Neural crest cell (in vitro differentiated cells): Measurements from ENCODE around the gene PCDHA5. TPM values are rescaled to one million over a fixed set of nuclear protein-coding genes. Genes with fewer than 3 reads are reported as not detected.

Experiments used
- DNase-seq: peaks from one replicate; pipeline ENCODE4 v3.0.0; 2021; ENCODE audit warnings: low read depth, mixed read lengths, low spot score
- H3K27ac Mint-ChIP-seq: one replicate; pipeline ENCODE4 v1.8.0; 2021; ENCODE audit warnings: mild to moderate bottlenecking, mixed read lengths; ENCODE audit not compliant: unreplicated experiment
- H3K27me3 Mint-ChIP-seq: 2 replicates; pipeline ENCODE4 v1.8.0; 2021; ENCODE audit warnings: low read depth, mild to moderate bottlenecking, mixed read lengths
- H3K36me3 Mint-ChIP-seq: 2 replicates; pipeline ENCODE4 v1.8.0; 2021; ENCODE audit warnings: low read depth, mild to moderate bottlenecking, mixed read lengths
- H3K4me1 Mint-ChIP-seq: 2 replicates; pipeline ENCODE4 v1.8.0; 2021; ENCODE audit warnings: mixed read lengths
- H3K4me3 Mint-ChIP-seq: one replicate; pipeline ENCODE4 v1.8.0; 2021; ENCODE audit warnings: mild to moderate bottlenecking, mixed read lengths
- H3K9me3 Mint-ChIP-seq: 2 replicates; pipeline ENCODE4 v1.8.0; 2021; ENCODE audit warnings: mixed read lengths
- total RNA-seq: library from RNA; stranded (reverse); gene quantifications from 2 replicates; pipeline ENCODE4 v1.2.1, GENCODE V29; 2021
- TF ChIP-seq, protein P1 (sequence below): fragments of 200-600 bp; sonication (generic); conservative IDR thresholded peaks from 2 replicates; pipeline ENCODE4 v1.5.0; 2021; ENCODE audit warnings: antibody characterized with exemption, mild to moderate bottlenecking

PCDHA5 gene
- total RNA-seq, 1 donor from 2014 or later: 1.4 TPM

DNA sequence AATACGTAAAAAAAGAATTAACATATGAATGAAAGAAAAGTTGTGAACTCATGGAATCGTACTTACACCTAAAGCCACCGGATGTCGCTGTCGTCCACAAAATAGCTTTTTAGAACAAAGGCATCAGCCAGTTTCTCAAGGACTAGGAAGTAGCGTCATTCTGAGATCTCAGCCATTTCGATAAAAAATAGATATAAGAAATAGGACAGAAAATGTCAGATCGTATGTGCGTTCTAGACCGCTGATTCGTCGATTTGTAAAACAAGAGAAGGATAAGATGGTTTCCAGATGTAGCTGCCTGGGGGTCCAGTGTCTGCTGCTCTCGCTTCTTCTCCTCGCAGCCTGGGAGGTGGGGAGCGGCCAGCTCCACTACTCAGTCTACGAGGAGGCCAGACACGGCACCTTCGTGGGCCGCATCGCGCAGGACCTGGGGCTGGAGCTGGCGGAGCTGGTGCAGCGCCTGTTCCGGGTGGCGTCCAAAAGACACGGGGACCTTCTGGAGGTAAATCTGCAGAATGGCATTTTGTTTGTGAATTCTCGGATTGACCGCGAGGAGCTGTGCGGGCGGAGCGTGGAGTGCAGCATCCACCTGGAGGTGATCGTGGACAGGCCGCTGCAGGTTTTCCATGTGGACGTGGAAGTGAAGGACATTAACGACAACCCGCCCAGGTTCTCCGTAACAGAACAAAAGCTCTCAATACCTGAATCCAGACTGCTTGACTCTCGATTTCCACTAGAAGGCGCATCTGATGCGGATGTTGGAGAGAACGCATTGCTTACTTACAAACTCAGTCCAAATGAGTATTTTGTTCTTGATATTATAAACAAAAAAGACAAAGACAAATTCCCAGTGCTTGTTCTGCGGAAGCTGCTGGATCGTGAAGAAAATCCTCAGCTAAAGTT is 34.6 kb downstream of the PCDHA5 start, which contains the start of gene PCDHA10:
Gene PCDHA10, plus strand, starts transcription at position 126 of the 903 bp plus-strand sequence. Its CDS starts 152 bp downstream, at position 278.
- H3K36me3 Mint-ChIP-seq: peaks cover 63% of the 10 kb centered on the region
- H3K27ac Mint-ChIP-seq: peak within 1 kb of the TSS; percentile 76
- DNase-seq: no peak
- H3K27me3 Mint-ChIP-seq: no peaks in the 10 kb centered on the region
- peaks cover 5% of the 10 kb centered on the region for H3K4me1 Mint-ChIP-seq
- peaks cover 11% of the 10 kb centered on the region for H3K9me3 Mint-ChIP-seq
- H3K4me3 Mint-ChIP-seq: peak within 1 kb of the TSS; percentile 82
- TF ChIP-seq, protein P1, sequence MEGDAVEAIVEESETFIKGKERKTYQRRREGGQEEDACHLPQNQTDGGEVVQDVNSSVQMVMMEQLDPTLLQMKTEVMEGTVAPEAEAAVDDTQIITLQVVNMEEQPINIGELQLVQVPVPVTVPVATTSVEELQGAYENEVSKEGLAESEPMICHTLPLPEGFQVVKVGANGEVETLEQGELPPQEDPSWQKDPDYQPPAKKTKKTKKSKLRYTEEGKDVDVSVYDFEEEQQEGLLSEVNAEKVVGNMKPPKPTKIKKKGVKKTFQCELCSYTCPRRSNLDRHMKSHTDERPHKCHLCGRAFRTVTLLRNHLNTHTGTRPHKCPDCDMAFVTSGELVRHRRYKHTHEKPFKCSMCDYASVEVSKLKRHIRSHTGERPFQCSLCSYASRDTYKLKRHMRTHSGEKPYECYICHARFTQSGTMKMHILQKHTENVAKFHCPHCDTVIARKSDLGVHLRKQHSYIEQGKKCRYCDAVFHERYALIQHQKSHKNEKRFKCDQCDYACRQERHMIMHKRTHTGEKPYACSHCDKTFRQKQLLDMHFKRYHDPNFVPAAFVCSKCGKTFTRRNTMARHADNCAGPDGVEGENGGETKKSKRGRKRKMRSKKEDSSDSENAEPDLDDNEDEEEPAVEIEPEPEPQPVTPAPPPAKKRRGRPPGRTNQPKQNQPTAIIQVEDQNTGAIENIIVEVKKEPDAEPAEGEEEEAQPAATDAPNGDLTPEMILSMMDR: peak; percentile 70

DNA sequence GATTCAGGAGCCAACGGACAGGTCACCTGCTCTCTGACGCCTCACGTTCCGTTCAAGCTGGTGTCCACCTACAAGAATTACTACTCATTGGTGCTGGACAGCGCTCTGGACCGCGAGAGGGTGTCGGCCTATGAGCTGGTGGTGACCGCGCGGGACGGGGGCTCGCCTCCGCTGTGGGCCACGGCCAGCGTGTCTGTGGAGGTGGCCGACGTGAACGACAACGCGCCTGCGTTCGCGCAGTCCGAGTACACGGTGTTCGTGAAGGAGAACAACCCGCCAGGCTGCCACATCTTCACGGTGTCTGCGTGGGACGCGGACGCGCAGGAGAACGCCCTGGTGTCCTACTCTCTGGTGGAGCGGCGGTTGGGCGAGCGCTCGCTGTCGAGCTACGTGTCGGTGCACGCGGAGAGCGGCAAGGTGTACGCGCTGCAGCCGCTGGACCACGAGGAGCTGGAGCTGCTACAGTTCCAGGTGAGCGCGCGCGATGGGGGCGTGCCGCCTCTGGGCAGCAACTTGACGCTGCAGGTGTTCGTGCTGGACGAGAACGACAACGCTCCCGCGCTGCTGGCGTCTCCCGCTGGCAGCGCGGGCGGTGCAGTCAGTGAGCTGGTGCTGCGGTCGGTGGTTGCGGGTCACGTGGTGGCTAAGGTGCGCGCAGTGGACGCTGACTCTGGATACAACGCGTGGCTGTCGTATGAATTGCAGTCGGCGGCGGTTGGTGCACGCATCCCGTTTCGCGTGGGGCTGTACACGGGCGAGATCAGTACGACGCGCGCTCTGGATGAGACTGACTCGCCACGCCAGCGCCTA is 36.0 kb downstream of the PCDHA5 start:
- H3K9me3 Mint-ChIP-seq: peaks cover 14% of the 10 kb centered on the region
- H3K27ac Mint-ChIP-seq: no peak overlapping the region
- H3K27me3 Mint-ChIP-seq: no peaks in the 10 kb centered on the region
- peaks cover 72% of the 10 kb centered on the region for H3K36me3 Mint-ChIP-seq
- no peak overlapping the region for H3K4me3 Mint-ChIP-seq
- TF ChIP-seq, protein P1: no peak
- no peak for DNase-seq
- peaks cover 5% of the 10 kb centered on the region for H3K4me1 Mint-ChIP-seq

DNA sequence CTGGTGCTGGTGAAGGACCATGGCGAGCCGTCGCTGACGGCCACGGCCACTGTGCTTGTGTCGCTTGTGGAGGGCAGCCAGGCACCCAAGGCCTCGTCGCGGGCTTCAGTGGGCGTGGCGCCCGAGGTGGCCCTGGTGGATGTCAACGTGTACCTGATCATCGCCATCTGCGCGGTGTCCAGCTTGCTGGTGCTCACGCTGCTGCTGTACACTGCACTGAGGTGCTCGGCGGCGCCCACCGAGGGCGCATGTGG is 36.5 kb downstream of the PCDHA5 start:
- peaks cover 74% of the 10 kb centered on the region for H3K36me3 Mint-ChIP-seq
- no peak overlapping the region for H3K4me3 Mint-ChIP-seq
- peaks cover 5% of the 10 kb centered on the region for H3K4me1 Mint-ChIP-seq
- TF ChIP-seq, protein P1: no peak
- peaks cover 14% of the 10 kb centered on the region for H3K9me3 Mint-ChIP-seq
- DNase-seq: no peak
- H3K27ac Mint-ChIP-seq: no peak overlapping the region
- H3K27me3 Mint-ChIP-seq: no peaks in the 10 kb centered on the region

DNA sequence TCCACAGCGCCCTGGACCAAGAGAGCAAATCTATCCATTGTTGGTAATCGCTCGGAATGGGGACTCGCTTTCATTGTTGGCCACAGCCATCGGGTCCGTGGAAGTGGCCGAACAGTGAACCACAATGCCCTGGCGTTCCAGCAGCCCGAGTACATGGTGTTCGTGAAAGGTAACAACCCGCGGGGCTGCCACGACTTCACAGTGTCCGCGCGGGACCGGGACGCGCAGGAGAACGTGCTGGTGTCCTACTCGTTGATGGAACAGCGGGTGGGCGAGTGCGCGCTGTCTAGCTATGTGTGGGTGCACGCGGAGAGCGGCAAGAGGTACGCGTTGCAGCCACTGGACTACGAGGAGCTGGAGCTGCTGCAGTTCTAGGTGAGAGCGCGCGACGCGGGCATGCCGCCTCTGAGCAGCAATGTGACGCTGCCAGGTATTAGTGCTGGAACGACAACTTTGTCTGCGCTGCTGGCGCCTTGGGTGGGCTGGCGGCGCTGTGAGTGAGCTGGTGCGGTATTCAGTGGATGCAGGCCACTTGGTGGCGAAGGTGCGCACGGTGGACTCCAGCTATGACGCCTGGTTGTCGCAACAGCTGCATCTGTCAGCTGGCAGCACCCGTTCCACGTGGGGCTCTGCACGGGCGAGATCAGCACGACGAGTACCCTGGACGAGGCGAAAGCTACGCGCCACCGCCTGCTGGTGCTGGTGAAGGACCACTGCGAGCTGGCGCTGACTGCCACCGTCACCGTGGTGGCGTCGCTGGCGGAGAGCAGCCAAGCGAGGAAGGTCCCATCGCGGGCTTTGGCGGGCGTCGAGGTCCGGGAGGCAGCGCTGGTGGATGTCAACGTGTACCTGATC is 41.3 kb downstream of the PCDHA5 start:
- Mint-ChIP-seq H3K36me3 (peaks cover 62% of the 10 kb centered on the region), H3K9me3 (peaks cover 14% of the 10 kb centered on the region), H3K27ac (no peak overlapping the region), H3K4me3 (no peak overlapping the region), H3K27me3 (no peaks in the 10 kb centered on the region), H3K4me1 (no peaks in the 10 kb centered on the region)
- no peak for DNase-seq
- TF ChIP-seq, protein P1: no peak
